ENCODE measurements around the gene PTPRD.

The PTPRD gene

DNA sequence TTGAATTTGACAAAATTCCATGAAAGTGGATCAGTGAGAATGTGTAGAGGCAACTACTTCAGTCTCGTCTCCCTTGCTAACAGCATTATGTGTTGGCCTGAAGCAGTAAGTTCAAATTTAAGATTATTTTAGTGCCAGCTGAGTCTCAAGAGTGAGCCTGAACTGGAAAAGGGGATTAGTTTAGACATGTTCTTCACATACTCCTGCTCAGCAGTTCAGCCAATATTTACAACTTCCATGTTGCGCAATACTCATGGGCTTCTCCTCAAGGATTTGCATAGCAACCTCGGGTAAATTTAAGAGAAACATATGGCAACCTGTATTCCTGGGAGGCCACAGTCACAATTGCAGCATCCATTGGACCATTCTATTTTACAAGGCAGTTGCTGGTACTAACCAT lies 553.8 kb downstream of the PTPRD start:
- Histone ChIP-seq H3K36me3 (ENCODE audit: insufficient read depth) (no peaks in the 10 kb centered on the region), H3K27ac (no peak overlapping the region), H3K27me3 (ENCODE audit: insufficient read depth, low read depth) (no peaks in the 10 kb centered on the region), H3K4me1 (ENCODE audit: low read depth, poor library complexity, severe bottlenecking) (no peaks in the 10 kb centered on the region), H3K4me2 (no peak overlapping the region), H3K79me2 (ENCODE audit: insufficient read depth, low read depth) (no peaks in the 10 kb centered on the region), H2AFZ (ENCODE audit: low read depth) (no peak overlapping the region), H3K4me3 (IDR thresholded peaks at IDR 0.05; ENCODE audit: insufficient read depth, low read depth, low read length) (no peak overlapping the region), H4K20me1 (ENCODE audit: insufficient read depth) (no peaks in the 10 kb centered on the region), H3K9ac (no peak overlapping the region)
- TF ChIP-seq, protein P1, sequence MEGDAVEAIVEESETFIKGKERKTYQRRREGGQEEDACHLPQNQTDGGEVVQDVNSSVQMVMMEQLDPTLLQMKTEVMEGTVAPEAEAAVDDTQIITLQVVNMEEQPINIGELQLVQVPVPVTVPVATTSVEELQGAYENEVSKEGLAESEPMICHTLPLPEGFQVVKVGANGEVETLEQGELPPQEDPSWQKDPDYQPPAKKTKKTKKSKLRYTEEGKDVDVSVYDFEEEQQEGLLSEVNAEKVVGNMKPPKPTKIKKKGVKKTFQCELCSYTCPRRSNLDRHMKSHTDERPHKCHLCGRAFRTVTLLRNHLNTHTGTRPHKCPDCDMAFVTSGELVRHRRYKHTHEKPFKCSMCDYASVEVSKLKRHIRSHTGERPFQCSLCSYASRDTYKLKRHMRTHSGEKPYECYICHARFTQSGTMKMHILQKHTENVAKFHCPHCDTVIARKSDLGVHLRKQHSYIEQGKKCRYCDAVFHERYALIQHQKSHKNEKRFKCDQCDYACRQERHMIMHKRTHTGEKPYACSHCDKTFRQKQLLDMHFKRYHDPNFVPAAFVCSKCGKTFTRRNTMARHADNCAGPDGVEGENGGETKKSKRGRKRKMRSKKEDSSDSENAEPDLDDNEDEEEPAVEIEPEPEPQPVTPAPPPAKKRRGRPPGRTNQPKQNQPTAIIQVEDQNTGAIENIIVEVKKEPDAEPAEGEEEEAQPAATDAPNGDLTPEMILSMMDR (conservative IDR thresholded peaks at IDR 0.05; ENCODE audit: low read depth, low read length), result no peak

- no peak overlapping the region for H3K4me3 ChIP-seq (IDR thresholded peaks at IDR 0.05; ENCODE audit: insufficient read depth, low read depth, low read length)
- H2AFZ ChIP-seq (ENCODE audit: low read depth), result no peak overlapping the region
- no peak overlapping the region for H3K4me2 ChIP-seq
- H3K79me2 ChIP-seq (ENCODE audit: insufficient read depth, low read depth), result no peaks in the 10 kb centered on the region
- no peak overlapping the region for H3K27ac ChIP-seq
- no peaks in the 10 kb centered on the region for H4K20me1 ChIP-seq (ENCODE audit: insufficient read depth)
- no peaks in the 10 kb centered on the region for H3K27me3 ChIP-seq (ENCODE audit: insufficient read depth, low read depth)
- H3K36me3 ChIP-seq (ENCODE audit: insufficient read depth), result no peaks in the 10 kb centered on the region
- no peak overlapping the region for H3K9ac ChIP-seq
- H3K4me1 ChIP-seq (ENCODE audit: low read depth, poor library complexity, severe bottlenecking), result no peaks in the 10 kb centered on the region
- TF ChIP-seq, protein P1 (conservative IDR thresholded peaks at IDR 0.05; ENCODE audit: low read depth, low read length), result no peak
These were observed 556.9 kb downstream of the PTPRD start for GRCh38 chr9:10055886-10056395.

DNA sequence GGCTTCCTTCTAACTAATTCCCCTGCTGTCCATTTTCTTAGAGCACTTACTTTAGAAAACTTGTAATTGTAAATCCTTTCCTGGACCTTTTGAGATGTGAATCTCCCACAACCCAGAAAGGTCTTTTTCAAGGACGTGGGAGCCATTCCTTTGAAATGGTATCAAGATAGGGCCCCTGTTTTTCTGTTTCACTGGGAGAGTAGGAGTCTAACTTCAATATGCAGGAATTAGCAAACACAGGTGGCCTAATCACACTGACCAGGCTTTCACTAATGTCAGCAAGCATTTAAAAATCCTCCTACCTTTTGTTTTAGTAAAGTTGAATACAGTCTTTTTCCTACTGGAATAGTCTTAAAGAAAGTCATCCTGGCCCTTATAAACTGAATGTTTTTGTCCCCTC lies 558.3 kb downstream of the PTPRD start:
- Histone ChIP-seq H3K36me3 (ENCODE audit: insufficient read depth) (no peaks in the 10 kb centered on the region), H3K79me2 (ENCODE audit: insufficient read depth, low read depth) (no peaks in the 10 kb centered on the region), H3K4me2 (no peak overlapping the region), H3K27me3 (ENCODE audit: insufficient read depth, low read depth) (no peaks in the 10 kb centered on the region), H3K27ac (no peak overlapping the region), H4K20me1 (ENCODE audit: insufficient read depth) (no peaks in the 10 kb centered on the region), H3K4me3 (IDR thresholded peaks at IDR 0.05; ENCODE audit: insufficient read depth, low read depth, low read length) (no peak overlapping the region), H3K9ac (no peak overlapping the region), H2AFZ (ENCODE audit: low read depth) (no peak overlapping the region), H3K4me1 (ENCODE audit: low read depth, poor library complexity, severe bottlenecking) (no peaks in the 10 kb centered on the region)
- TF ChIP-seq, protein P1 (conservative IDR thresholded peaks at IDR 0.05; ENCODE audit: low read depth, low read length), result no peak

DNA sequence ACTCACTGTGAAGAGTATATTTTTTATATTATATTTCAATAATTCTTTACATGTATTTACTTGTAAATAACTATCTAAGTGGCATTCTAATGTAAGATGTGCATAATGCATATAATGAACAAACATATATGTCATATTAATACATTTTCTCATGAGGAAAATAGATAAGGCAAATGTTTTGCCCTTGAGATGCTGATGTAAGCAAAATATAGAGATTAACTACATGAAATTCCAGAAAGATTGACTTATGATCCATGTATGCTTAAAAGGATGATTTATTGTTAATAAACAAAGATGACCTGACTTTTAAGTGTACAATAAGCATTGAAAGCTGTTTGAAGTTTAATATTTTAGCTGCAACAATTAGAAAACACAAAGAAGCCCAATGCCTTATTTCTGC lies 559.9 kb downstream of the PTPRD start:
- TF ChIP-seq, protein P1 (conservative IDR thresholded peaks at IDR 0.05; ENCODE audit: low read depth, low read length), result no peak
- H3K36me3 ChIP-seq (ENCODE audit: insufficient read depth), result no peaks in the 10 kb centered on the region
- H3K9ac ChIP-seq, result no peak overlapping the region

More for the DNA sequence above, 559.9 kb downstream of the PTPRD start:
- Histone ChIP-seq H3K27me3 (ENCODE audit: insufficient read depth, low read depth) (no peaks in the 10 kb centered on the region), H3K4me1 (ENCODE audit: low read depth, poor library complexity, severe bottlenecking) (no peaks in the 10 kb centered on the region), H3K4me2 (no peak overlapping the region), H3K79me2 (ENCODE audit: insufficient read depth, low read depth) (no peaks in the 10 kb centered on the region), H2AFZ (ENCODE audit: low read depth) (no peak overlapping the region), H3K27ac (no peak overlapping the region), H4K20me1 (ENCODE audit: insufficient read depth) (no peaks in the 10 kb centered on the region), H3K4me3 (IDR thresholded peaks at IDR 0.05; ENCODE audit: insufficient read depth, low read depth, low read length) (no peak overlapping the region)

Data from KMS-11 (cell line).